Trophoblast cell (in vitro differentiated cells and primary cell): ENCODE results near the gene PHKG2.

Experiments used
- DNase-seq, 2 donors: peaks; one replicate each; pipeline ENCODE4 v3.0.0-alpha.2; 2016
- H2AFZ ChIP-seq: 2 replicates; pipeline ENCODE4 v1.6.1; 2013; ENCODE audit warnings: low read length, moderate library complexity, mild to moderate bottlenecking; ENCODE audit not compliant: insufficient read depth, poor library complexity
- H2AK5ac ChIP-seq: 2 replicates; pipeline ENCODE4 v1.6.1; 2013; ENCODE audit warnings: mild to moderate bottlenecking, low read length
- H2BK120ac ChIP-seq: 2 replicates; pipeline ENCODE4 v1.6.1; 2013; ENCODE audit warnings: low read length, mild to moderate bottlenecking, moderate library complexity; ENCODE audit not compliant: insufficient read depth, poor library complexity
- H2BK12ac ChIP-seq: 2 replicates; pipeline ENCODE4 v1.6.1; 2013; ENCODE audit warnings: mild to moderate bottlenecking, low read length, moderate library complexity
- H2BK5ac ChIP-seq: 2 replicates; pipeline ENCODE4 v1.6.1; 2013; ENCODE audit warnings: low read length, low read depth, moderate library complexity, mild to moderate bottlenecking; ENCODE audit not compliant: poor library complexity
- H3K14ac ChIP-seq: 2 replicates; pipeline ENCODE4 v1.6.1; 2013; ENCODE audit warnings: mild to moderate bottlenecking, low read length
- H3K18ac ChIP-seq: 2 replicates; pipeline ENCODE4 v1.6.1; 2013; ENCODE audit warnings: mild to moderate bottlenecking, low read length
- H3K23ac ChIP-seq: 2 replicates; pipeline ENCODE4 v1.6.1; 2013; ENCODE audit warnings: low read length
- H3K27ac ChIP-seq: 2 replicates; pipeline ENCODE4 v1.5.1; 2013; ENCODE audit warnings: low read depth, mild to moderate bottlenecking, inconsistent platforms, low read length, moderate library complexity
- H3K27me3 ChIP-seq: 2 replicates; pipeline ENCODE4 v1.6.1; 2013; ENCODE audit warnings: inconsistent platforms, mild to moderate bottlenecking, low read length, moderate library complexity; ENCODE audit not compliant: insufficient read depth
- H3K36me3 ChIP-seq, 2 experiments: 1 replicate in 1 of 2; 2 replicates in 1 of 2; pipeline ENCODE4 v1.6.1; 2013; ENCODE audit warnings: low read length in 2 of 2, mild to moderate bottlenecking in 2 of 2, moderate library complexity in 1 of 2; ENCODE audit not compliant: insufficient read depth in 2 of 2, control insufficient read depth in 1 of 2
- H3K4ac ChIP-seq: 2 replicates; pipeline ENCODE4 v1.6.1; 2013; ENCODE audit warnings: low read depth, mild to moderate bottlenecking, low read length, moderate library complexity
- H3K4me1 ChIP-seq, 2 experiments: 1 replicate in 1 of 2; 2 replicates in 1 of 2; pipeline ENCODE4 v1.6.1; 2013; ENCODE audit warnings: low read length in 2 of 2, mild to moderate bottlenecking in 2 of 2, moderate library complexity in 1 of 2; ENCODE audit not compliant: insufficient read depth in 2 of 2, control insufficient read depth in 1 of 2
- H3K4me2 ChIP-seq: 2 replicates; pipeline ENCODE4 v1.6.1; 2013; ENCODE audit warnings: inconsistent platforms, mild to moderate bottlenecking, low read length, moderate library complexity
- H3K4me3 ChIP-seq: 2 replicates; pipeline ENCODE4 v1.5.1; 2013; ENCODE audit warnings: mild to moderate bottlenecking, low read depth, low read length, inconsistent platforms
- H3K79me1 ChIP-seq: one replicate; pipeline ENCODE4 v1.6.1; 2013; ENCODE audit warnings: low read length
- H3K79me2 ChIP-seq: 2 replicates; pipeline ENCODE4 v1.6.1; 2013; ENCODE audit warnings: low read length, mild to moderate bottlenecking; ENCODE audit not compliant: control insufficient read depth, insufficient read depth, poor library complexity
- H3K9ac ChIP-seq: 2 replicates; pipeline ENCODE4 v1.6.1; 2013; ENCODE audit warnings: mild to moderate bottlenecking, low read length
- H3K9me3 ChIP-seq: 2 replicates; pipeline ENCODE4 v1.6.1; 2013; ENCODE audit warnings: low read depth, mild to moderate bottlenecking, control low read depth, inconsistent platforms, low read length; ENCODE audit not compliant: insufficient read depth
- H4K12ac ChIP-seq: 2 replicates; pipeline ENCODE4 v1.6.1; 2013; ENCODE audit warnings: low read depth, mild to moderate bottlenecking, low read length, moderate library complexity
- H4K8ac ChIP-seq: 2 replicates; pipeline ENCODE4 v1.6.1; 2013; ENCODE audit warnings: low read depth, mild to moderate bottlenecking, low read length, moderate library complexity
- H4K91ac ChIP-seq: one replicate; pipeline ENCODE4 v1.6.1; 2013; ENCODE audit warnings: low read depth, mild to moderate bottlenecking, low read length, moderate library complexity
- WGBS: extraction: QIAGEN DNeasy Blood & Tissue Kit; methylation state at CpG from one replicate; pipeline ENCODE4 v1.1.7; 2013; ENCODE audit warnings: missing lambda C conversion rate; ENCODE audit not compliant: insufficient read length, insufficient coverage; ENCODE audit errors: extremely low coverage; 5-methylcytosine and 5-hydroxymethylcytosine counted together

Gene PHKG2

DNA sequence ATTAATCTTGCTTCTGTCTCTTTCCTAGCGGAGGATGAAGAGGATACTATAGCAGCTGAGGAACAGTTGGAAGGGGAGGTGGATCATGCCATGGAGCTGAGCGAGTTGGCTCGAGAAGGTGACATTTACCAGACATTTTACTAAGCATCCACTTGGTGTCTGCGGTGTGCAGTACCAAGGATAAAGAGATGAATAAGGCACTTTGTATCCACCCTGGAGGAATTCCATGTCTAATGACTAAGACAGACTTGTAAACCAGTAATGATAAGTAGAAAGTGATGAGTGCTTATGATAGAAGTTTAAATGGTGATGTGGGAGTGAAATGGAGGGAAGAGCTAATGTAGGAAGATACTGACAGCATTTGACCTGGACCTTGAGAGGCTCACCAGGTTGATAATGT lies 37.3 kb upstream of the PHKG2 start:
- no peak overlapping the region for H4K12ac ChIP-seq
- H3K23ac ChIP-seq, result no peak overlapping the region
- H4K91ac ChIP-seq, result no peak overlapping the region
- H3K36me3 ChIP-seq, result peaks cover 65 to 84% of the 10 kb centered on the region in 2 experiments
- no peak overlapping the region for H3K18ac ChIP-seq
- no peak overlapping the region for H3K9ac ChIP-seq
- H4K8ac ChIP-seq, result no peak overlapping the region
- DNase-seq, result no peak
- H3K27me3 ChIP-seq, result no peaks in the 10 kb centered on the region
- no peak overlapping the region for H2BK120ac ChIP-seq
- no peak overlapping the region for H2BK12ac ChIP-seq
- no peaks in the 10 kb centered on the region for H3K9me3 ChIP-seq
- no peaks in the 10 kb centered on the region for H3K79me1 ChIP-seq
- no peaks in the 10 kb centered on the region for H3K79me2 ChIP-seq
- H2AFZ ChIP-seq, result no peak overlapping the region
- H3K27ac ChIP-seq, result no peak overlapping the region
- no peak overlapping the region for H2BK5ac ChIP-seq
- H3K4ac ChIP-seq, result no peak overlapping the region
- peaks cover 0 to 3% of the 10 kb centered on the region in 2 experiments for H3K4me1 ChIP-seq
- H3K14ac ChIP-seq, result no peak overlapping the region
- no peak overlapping the region for H2AK5ac ChIP-seq
- no CpG with 5 or more reads among the region's 4 CpGs for WGBS
- H3K4me2 ChIP-seq, result no peak overlapping the region
- H3K4me3 ChIP-seq, result no peak overlapping the region

DNA sequence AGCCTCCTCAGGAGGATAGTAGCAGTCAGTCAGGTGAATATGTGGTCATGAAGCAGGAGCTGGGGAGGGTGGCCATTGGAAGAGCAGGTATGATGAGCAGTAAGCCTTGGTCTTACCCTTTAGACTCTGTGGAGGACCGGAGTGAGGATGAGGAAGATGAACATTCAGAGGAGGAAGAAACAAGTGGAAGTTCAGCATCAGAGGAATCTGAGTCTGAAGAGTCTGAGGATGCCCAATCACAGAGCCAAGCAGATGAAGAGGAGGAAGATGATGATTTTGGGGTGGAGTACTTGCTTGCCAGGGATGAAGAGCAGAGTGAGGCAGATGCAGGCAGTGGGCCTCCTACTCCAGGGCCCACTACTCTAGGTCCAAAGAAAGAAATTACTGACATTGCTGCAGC lies 36.5 kb upstream of the PHKG2 start:
- no peak overlapping the region for H2BK12ac ChIP-seq
- H3K4me1 ChIP-seq, result peaks cover 0 to 4% of the 10 kb centered on the region in 2 experiments
- H3K36me3 ChIP-seq, result peaks cover 66 to 85% of the 10 kb centered on the region in 2 experiments
- no peak overlapping the region for H2AK5ac ChIP-seq
- no peak overlapping the region for H3K14ac ChIP-seq
- no peak overlapping the region for H2AFZ ChIP-seq
- H2BK120ac ChIP-seq, result no peak overlapping the region
- no peak for DNase-seq
- H4K91ac ChIP-seq, result no peak overlapping the region
- no peak overlapping the region for H3K4ac ChIP-seq
- no peak overlapping the region for H3K9ac ChIP-seq
- no peak overlapping the region for H2BK5ac ChIP-seq
- no peak overlapping the region for H3K18ac ChIP-seq
- no peaks in the 10 kb centered on the region for H3K79me2 ChIP-seq
- no peaks in the 10 kb centered on the region for H3K9me3 ChIP-seq
- no peak overlapping the region for H3K4me3 ChIP-seq
- H3K4me2 ChIP-seq, result no peak overlapping the region
- H3K23ac ChIP-seq, result no peak overlapping the region
- no peaks in the 10 kb centered on the region for H3K79me1 ChIP-seq
- no peak overlapping the region for H3K27ac ChIP-seq
- no peak overlapping the region for H4K12ac ChIP-seq
- H3K27me3 ChIP-seq, result no peaks in the 10 kb centered on the region
- no CpG with 5 or more reads among the region's 1 CpG for WGBS
- no peak overlapping the region for H4K8ac ChIP-seq

DNA sequence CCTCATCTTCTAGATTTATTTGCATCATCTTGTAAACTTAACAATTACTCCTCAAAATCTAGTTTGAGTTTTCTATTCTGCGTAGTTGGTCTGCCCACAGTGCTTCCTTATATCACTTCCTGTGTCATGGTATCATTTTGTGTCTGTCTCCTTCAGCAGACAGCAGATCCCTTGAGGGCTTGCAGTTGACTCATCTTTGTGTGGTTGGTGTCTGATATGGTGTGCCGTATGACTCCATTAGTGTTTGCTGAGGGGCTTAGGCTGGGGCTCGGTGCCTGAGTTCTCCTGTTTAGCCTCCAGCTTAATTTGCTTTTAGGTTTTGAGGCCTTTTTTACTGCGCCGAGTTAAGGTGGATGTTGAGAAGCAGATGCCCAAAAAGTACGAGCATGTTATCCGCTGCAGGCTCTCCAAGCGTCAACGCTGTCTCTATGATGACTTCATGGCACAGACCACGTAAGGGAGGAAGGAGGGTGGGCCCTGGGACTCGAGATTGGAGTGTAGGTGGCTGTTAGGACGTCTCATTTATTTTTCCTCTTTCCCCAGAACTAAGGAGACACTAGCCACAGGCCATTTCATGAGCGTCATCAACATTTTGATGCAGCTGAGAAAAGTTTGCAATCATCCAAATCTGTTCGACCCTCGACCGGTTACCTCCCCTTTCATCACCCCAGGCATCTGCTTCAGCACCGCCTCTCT lies 32.3 kb upstream of the PHKG2 start:
- Histone ChIP-seq H3K27ac (peak overlapping the region; percentile 13), H3K4ac (no peak overlapping the region), H4K12ac (no peak overlapping the region), H3K9ac (no peak overlapping the region), H4K91ac (no peak overlapping the region), H2BK120ac (no peak overlapping the region), H3K4me2 (no peak overlapping the region), H3K4me1 (peaks cover 0 to 4% of the 10 kb centered on the region in 2 experiments), H4K8ac (no peak overlapping the region), H3K9me3 (no peaks in the 10 kb centered on the region), H3K79me2 (no peaks in the 10 kb centered on the region), H2BK12ac (no peak overlapping the region), H2BK5ac (no peak overlapping the region), H3K23ac (no peak overlapping the region), H3K4me3 (no peak overlapping the region), H3K36me3 (peaks cover 66 to 72% of the 10 kb centered on the region in 2 experiments), H2AK5ac (no peak overlapping the region), H3K27me3 (no peaks in the 10 kb centered on the region), H3K79me1 (no peaks in the 10 kb centered on the region), H3K14ac (no peak overlapping the region), H3K18ac (no peak overlapping the region), H2AFZ (no peak overlapping the region)
- DNase-seq, result peak; percentile 55 to 60
- WGBS, result no CpG with 5 or more reads among the region's 17 CpGs

DNA sequence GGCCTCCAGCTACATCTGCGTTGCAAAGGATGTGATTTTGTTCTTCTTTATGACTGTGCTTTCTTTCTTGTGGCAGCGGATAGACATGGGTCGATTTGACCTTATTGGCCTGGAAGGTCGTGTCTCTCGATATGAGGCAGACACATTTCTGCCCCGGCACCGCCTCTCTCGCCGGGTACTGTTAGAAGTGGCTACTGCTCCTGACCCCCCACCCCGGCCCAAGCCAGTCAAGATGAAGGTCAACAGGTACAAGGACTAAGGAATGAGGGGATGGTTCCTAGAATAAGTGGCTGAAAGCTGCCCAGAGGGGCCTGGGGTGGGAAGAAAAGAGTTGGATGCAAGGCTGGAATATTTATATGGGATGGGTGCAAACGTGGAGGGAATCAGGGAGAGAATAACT lies 28.1 kb upstream of the PHKG2 start:
- no peaks in the 10 kb centered on the region for H3K79me1 ChIP-seq
- no peak overlapping the region for H3K4me2 ChIP-seq
- H3K9me3 ChIP-seq, result no peaks in the 10 kb centered on the region
- H3K14ac ChIP-seq, result no peak overlapping the region
- H4K91ac ChIP-seq, result no peak overlapping the region
- H2BK12ac ChIP-seq, result no peak overlapping the region
- no peak overlapping the region for H4K12ac ChIP-seq
- no peak overlapping the region for H3K4me3 ChIP-seq
- DNase-seq, result no peak
- no peak overlapping the region for H3K4ac ChIP-seq
- H2AFZ ChIP-seq, result no peak overlapping the region
- no peak overlapping the region for H2BK5ac ChIP-seq
- no CpG with 5 or more reads among the region's 11 CpGs for WGBS
- no peak overlapping the region for H3K27ac ChIP-seq
- no peak overlapping the region for H2AK5ac ChIP-seq
- no peak overlapping the region for H3K18ac ChIP-seq
- H2BK120ac ChIP-seq, result no peak overlapping the region
- peaks cover 0 to 4% of the 10 kb centered on the region in 2 experiments for H3K4me1 ChIP-seq
- H3K27me3 ChIP-seq, result no peaks in the 10 kb centered on the region
- no peak overlapping the region for H3K9ac ChIP-seq
- H3K79me2 ChIP-seq, result no peaks in the 10 kb centered on the region
- no peak overlapping the region for H3K23ac ChIP-seq
- no peak overlapping the region for H4K8ac ChIP-seq
- peaks cover 75 to 78% of the 10 kb centered on the region in 2 experiments for H3K36me3 ChIP-seq
